SK-N-MC (cell line): Measurements from ENCODE around the gene PHRF1.

Experiments used
- DNase-seq: peaks from one replicate; pipeline ENCODE4 v3.0.0-alpha.2; 2011; ENCODE audit warnings: low read depth, low spot score
- H3K27ac ChIP-seq: fragments of 200-600 bp; sonication (generic); 2 replicates; pipeline ENCODE4 v1.5.1; 2016; ENCODE audit warnings: mixed run types
- H3K36me3 ChIP-seq: fragments of 200-600 bp; sonication (generic); 2 replicates; pipeline ENCODE4 v1.6.1; 2017; ENCODE audit warnings: antibody characterized with exemption, low read length, mixed read lengths; ENCODE audit not compliant: insufficient read depth
- H3K4me3 ChIP-seq: fragments of 200-600 bp; sonication (generic); 2 replicates; pipeline ENCODE4 v1.5.1; 2016
- H3K9ac ChIP-seq: fragments of 200-600 bp; sonication (generic); 2 replicates; pipeline ENCODE4 v1.8.0; 2017; ENCODE audit warnings: mixed run types, mixed read lengths; ENCODE audit not compliant: insufficient read length
- H3K9me3 ChIP-seq: fragments of 200-600 bp; sonication (generic); 2 replicates; pipeline ENCODE4 v1.6.1; 2017; ENCODE audit warnings: low read depth, mild to moderate bottlenecking, antibody characterized with exemption, low read length, moderate library complexity, mixed read lengths
- EZH2 ChIP-seq: fragments of 200-600 bp; sonication (generic); IDR thresholded peaks from one replicate; pipeline ENCODE4 v1.6.1; 2017; ENCODE audit warnings: antibody characterized with exemption
- FOXP2 ChIP-seq: optimal IDR thresholded peaks from 2 replicates; pipeline ENCODE3; 2011; ENCODE audit warnings: mild to moderate bottlenecking, moderate library complexity; ENCODE audit not compliant: insufficient read depth; ENCODE audit errors: extremely low read length, control extremely low read depth
- POLR2AphosphoS5 ChIP-seq: IDR thresholded peaks from 2 replicates; pipeline ENCODE4 v1.6.1; 2012; ENCODE audit warnings: mild to moderate bottlenecking, low read depth, low read length, borderline replicate concordance

The PHRF1 gene

GRCh38 chr11:545171-545570 lies 31.1 kb upstream of the PHRF1 start:
- no peak for TF ChIP-seq POLR2AphosphoS5
- no peak for TF ChIP-seq EZH2
- TF ChIP-seq FOXP2: no peak
- Histone ChIP-seq H3K9me3 (no peaks in the 10 kb centered on the region), H3K36me3 (no peaks in the 10 kb centered on the region), H3K9ac (no peak overlapping the region), H3K27ac (no peak overlapping the region), H3K4me3 (no peak overlapping the region)
- DNase-seq: no peak

GRCh38 chr11:548700-549603 lies 27.3 kb upstream of the PHRF1 start:
- no peak overlapping the region for H3K27ac ChIP-seq
- TF ChIP-seq FOXP2 (no peak), EZH2 (no peak), POLR2AphosphoS5 (no peak)
- no peaks in the 10 kb centered on the region for H3K9me3 ChIP-seq
- H3K36me3 ChIP-seq: no peaks in the 10 kb centered on the region
- H3K4me3 ChIP-seq: no peak overlapping the region
- DNase-seq: no peak
- no peak overlapping the region for H3K9ac ChIP-seq

GRCh38 chr11:550021-550745 lies 26.1 kb upstream of the PHRF1 start:
- Histone ChIP-seq H3K36me3 (no peaks in the 10 kb centered on the region), H3K9ac (no peak overlapping the region), H3K9me3 (no peaks in the 10 kb centered on the region), H3K27ac (no peak overlapping the region), H3K4me3 (no peak overlapping the region)
- DNase-seq: no peak
- TF ChIP-seq POLR2AphosphoS5: no peak

DNA sequence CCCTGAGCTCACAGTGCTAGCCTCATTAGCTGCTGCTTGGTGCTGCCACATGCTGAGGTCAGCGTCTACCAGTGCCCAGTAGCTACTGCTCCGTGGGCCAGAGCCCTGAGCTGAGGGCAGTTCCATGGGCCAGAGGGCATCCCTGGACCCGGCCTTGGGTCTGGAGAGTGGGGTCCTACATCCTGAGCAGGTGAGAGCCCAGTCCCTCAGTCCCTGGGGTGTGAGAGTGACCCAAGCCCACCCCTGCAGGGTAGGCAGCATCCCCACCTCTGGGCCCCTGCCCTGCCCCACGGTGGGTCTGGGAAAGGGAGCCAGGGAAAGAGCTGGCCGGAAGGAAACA lies 25.6 kb upstream of the PHRF1 start:
- Histone ChIP-seq H3K4me3 (no peak overlapping the region), H3K27ac (no peak overlapping the region), H3K9ac (no peak overlapping the region), H3K36me3 (no peaks in the 10 kb centered on the region), H3K9me3 (no peaks in the 10 kb centered on the region)
- TF ChIP-seq FOXP2 (no peak), EZH2 (no peak), POLR2AphosphoS5 (no peak)
- no peak for DNase-seq

DNA sequence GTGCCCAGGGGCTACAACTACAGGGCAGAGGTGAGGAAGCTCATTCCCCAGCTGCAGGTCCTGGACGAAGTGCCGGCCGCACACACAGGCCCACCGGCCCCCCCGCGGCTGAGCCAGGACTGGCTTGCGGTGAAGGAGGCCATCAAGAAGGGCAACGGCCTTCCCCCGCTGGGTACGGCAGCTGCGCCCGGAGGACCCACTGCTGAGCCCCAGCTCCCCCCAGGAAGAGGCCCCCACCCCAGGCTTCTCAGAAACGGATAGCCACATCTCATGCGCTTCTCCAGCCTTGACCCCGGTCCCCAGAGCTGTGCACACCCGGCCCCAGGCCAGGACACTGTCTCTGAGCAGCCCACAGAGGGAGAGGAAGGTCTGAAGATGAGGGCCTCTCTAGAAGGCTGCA lies 25.1 kb upstream of the PHRF1 start:
- Histone ChIP-seq H3K36me3 (no peaks in the 10 kb centered on the region), H3K27ac (no peak overlapping the region)
- TF ChIP-seq EZH2 (no peak), FOXP2 (no peak), POLR2AphosphoS5 (no peak)

GRCh38 chr11:551596-551995 lies 24.7 kb upstream of the PHRF1 start:
- TF ChIP-seq POLR2AphosphoS5: no peak
- no peak for TF ChIP-seq EZH2
- no peak for TF ChIP-seq FOXP2
- H3K36me3 ChIP-seq: no peaks in the 10 kb centered on the region
- no peak for DNase-seq
- no peaks in the 10 kb centered on the region for H3K9me3 ChIP-seq
- H3K4me3 ChIP-seq: no peak overlapping the region
- H3K9ac ChIP-seq: no peak overlapping the region
- no peak overlapping the region for H3K27ac ChIP-seq

More for the DNA sequence above, 25.1 kb upstream of the PHRF1 start:
- H3K9me3 ChIP-seq: no peaks in the 10 kb centered on the region
- no peak overlapping the region for H3K4me3 ChIP-seq
- no peak for DNase-seq
- H3K9ac ChIP-seq: no peak overlapping the region

DNA sequence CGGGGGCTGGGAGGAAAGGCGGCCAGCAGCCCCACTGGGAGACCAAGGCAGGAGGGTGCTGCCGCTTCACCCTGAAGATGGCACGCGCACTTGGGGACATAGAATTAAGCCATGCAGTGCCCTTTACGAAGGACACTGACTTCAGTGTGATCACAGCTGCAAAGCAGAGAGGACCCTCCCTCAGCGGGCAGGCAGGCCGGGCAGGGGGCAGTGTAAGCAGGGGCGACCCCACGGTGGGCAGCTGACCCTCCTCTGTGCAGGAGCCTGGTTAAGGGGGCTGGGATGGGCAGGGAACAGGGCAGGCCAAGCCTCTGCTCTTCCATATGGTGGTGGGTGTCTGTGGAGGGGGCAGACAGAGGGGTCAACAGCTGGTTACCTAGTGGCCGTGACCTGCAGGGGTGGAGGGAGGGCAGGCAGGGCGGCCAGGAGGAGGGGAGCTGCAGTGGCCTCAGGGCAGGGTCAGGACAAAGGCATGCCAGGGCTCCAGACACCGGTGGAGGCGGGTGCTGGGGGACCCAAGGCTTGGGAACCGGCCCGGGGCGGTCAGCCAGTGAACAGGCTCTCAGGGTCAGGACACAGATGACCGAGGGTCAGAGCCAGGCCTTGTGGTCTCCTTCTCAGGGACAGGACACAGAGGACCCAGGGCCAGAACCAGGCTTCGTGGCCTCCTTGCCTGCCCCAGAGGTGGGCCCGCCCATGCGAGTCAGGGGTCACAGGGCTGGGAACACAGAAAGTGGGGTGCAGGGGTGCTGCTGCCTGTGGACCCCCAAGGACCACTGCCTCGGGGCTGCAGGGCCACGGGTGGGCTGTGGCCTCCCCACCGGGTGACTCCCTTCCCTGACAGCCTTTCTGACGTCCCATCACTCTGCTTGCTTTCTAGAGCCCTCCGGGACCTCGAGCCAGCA lies 22.9 kb upstream of the PHRF1 start:
- Histone ChIP-seq H3K36me3 (no peaks in the 10 kb centered on the region), H3K4me3 (no peak overlapping the region), H3K9ac (no peak overlapping the region), H3K27ac (no peak overlapping the region), H3K9me3 (no peaks in the 10 kb centered on the region)
- no peak for TF ChIP-seq EZH2
- TF ChIP-seq POLR2AphosphoS5: no peak
- TF ChIP-seq FOXP2: no peak
- no peak for DNase-seq

- Histone ChIP-seq H3K27ac (no peak overlapping the region), H3K4me3 (no peak overlapping the region), H3K9ac (no peak overlapping the region), H3K36me3 (no peaks in the 10 kb centered on the region), H3K9me3 (no peaks in the 10 kb centered on the region)
- DNase-seq: no peak
- TF ChIP-seq EZH2: no peak
- no peak for TF ChIP-seq POLR2AphosphoS5
- TF ChIP-seq FOXP2: no peak
Observed at GRCh38 chr11:553988-554340, 22.3 kb upstream of the PHRF1 start.
